K562 (cell line): ENCODE data around the gene EFCAB8. TPM values are rescaled to one million over a fixed set of nuclear protein-coding genes. Genes with fewer than 3 reads are reported as not detected.

ENCODE experiments used
- ATAC-seq: fragments of 200-7000 bp; cut with Tn5 transposase; 3 replicates; pipeline ENCODE4 v1.9.1; 2020; ENCODE audit warnings: moderate library complexity
- BruUV-seq: library from RNA; stranded (reverse); fragments of 400-500 nt; replicated peaks from 2 replicates; lab custom pipeline; 2021; lab: Mats Ljungman, UMichigan
- CTCF ChIA-PET: fragments of 300-600 bp; formaldehyde crosslinking; extraction: SDS; loops from one replicate; lab custom pipeline; 2021; ENCODE audit warnings: low intra/inter-chr PET ratio; lab: Yijun Ruan, JAX
- POLR2A ChIA-PET: fragments of 300-600, 350-650 bp; sonication (Branson Sonifier 250); formaldehyde crosslinking; extraction: SDS; loops from one replicate; lab custom pipeline; 2021; ENCODE audit warnings: antibody characterized with exemption, inconsistent platforms; lab: Yijun Ruan, JAX
- DNase-seq, 4 experiments: peaks; one replicate each; pipeline versions ENCODE4 v3.0.0 to v3.0.0-alpha.2; 2011 to 2018; ENCODE audit warnings: low spot score in 3 of 4, mixed read lengths in 3 of 4; ENCODE audit errors: extremely low read depth in 1 of 4
- FAIRE-seq: peaks from 2 replicates; lab custom pipeline; 2011; peaks lifted over from hg19 to GRCh38; lab: Jason Lieb, UNC
- H2AFZ ChIP-seq: 2 replicates; pipeline ENCODE4 v1.6.0; 2011; ENCODE audit warnings: low read depth, low read length, control low read depth, inconsistent platforms
- H3K27ac ChIP-seq: fragments of 200-600 bp; 3 replicates; pipeline ENCODE4 v1.8.0; 2011; ENCODE audit warnings: low read depth, mild to moderate bottlenecking, control low read depth, inconsistent platforms, low read length, moderate library complexity, mixed read lengths; ENCODE audit errors: extremely low read depth
- H3K27me3 ChIP-seq, 2 experiments: fragments of 300-600 bp in 1 of 2; 2 replicates in 1 of 2; 3 replicates in 1 of 2; pipeline versions ENCODE4 v1.6.0 to v1.8.0; 2011; ENCODE audit warnings: inconsistent platforms in 2 of 2, low read length in 2 of 2, mild to moderate bottlenecking in 1 of 2, mixed read lengths in 1 of 2, moderate library complexity in 1 of 2; ENCODE audit not compliant: control insufficient read depth in 2 of 2, insufficient read depth in 2 of 2
- H3K36me3 ChIP-seq: fragments of 300-600 bp; 3 replicates; pipeline ENCODE4 v1.8.0; 2011; ENCODE audit warnings: mild to moderate bottlenecking, low read length, inconsistent platforms; ENCODE audit not compliant: control insufficient read depth, insufficient read depth
- H3K4me1 ChIP-seq, 2 experiments: fragments of 200-600 bp in 1 of 2; replicated peaks in 1 of 2; 2 replicates in 1 of 2; 3 replicates in 1 of 2; pipeline versions ENCODE4 v1.5.1 to v1.8.0; 2011; ENCODE audit warnings: inconsistent platforms in 2 of 2, low read length in 2 of 2, mild to moderate bottlenecking in 1 of 2, mixed read lengths in 1 of 2, moderate library complexity in 1 of 2; ENCODE audit not compliant: control insufficient read depth in 2 of 2, insufficient read depth in 2 of 2
- H3K4me2 ChIP-seq: 2 replicates; pipeline ENCODE4 v1.6.1; 2011; ENCODE audit warnings: low read length, control low read depth, inconsistent platforms, mixed read lengths; ENCODE audit not compliant: insufficient read depth
- H3K4me3 ChIP-seq: fragments of 200-600 bp; sonication (generic), shearing (Covaris generic); 2 replicates; pipeline ENCODE4 v1.5.1; 2016; ENCODE audit warnings: control low read depth, inconsistent platforms
- H3K79me2 ChIP-seq: fragments of 200-600 bp; 3 replicates; pipeline ENCODE4 v1.8.0; 2011; ENCODE audit warnings: low read length, inconsistent platforms; ENCODE audit not compliant: control insufficient read depth, insufficient read depth
- H3K9ac ChIP-seq, 2 experiments: 2 replicates each; pipeline versions ENCODE4 v1.6.0 to v1.6.1; 2011; ENCODE audit warnings: low read depth in 2 of 2, low read length in 2 of 2, control low read depth in 1 of 2, inconsistent platforms in 1 of 2, mild to moderate bottlenecking in 1 of 2, mixed read lengths in 1 of 2; ENCODE audit not compliant: insufficient read depth in 1 of 2
- H3K9me1 ChIP-seq: one replicate; pipeline ENCODE4 v1.6.0; 2011; ENCODE audit warnings: inconsistent platforms, mild to moderate bottlenecking, low read length, moderate library complexity; ENCODE audit not compliant: control insufficient read depth, insufficient read depth
- H3K9me3 ChIP-seq: replicated peaks from 2 replicates; pipeline ENCODE4 v1.5.1; 2011; ENCODE audit warnings: low read depth, low read length, inconsistent platforms; ENCODE audit not compliant: control insufficient read depth, insufficient read depth
- H4K20me1 ChIP-seq: replicated peaks from 2 replicates; pipeline ENCODE4 v1.6.1; 2011; ENCODE audit warnings: low read length, inconsistent platforms, mixed read lengths; ENCODE audit not compliant: control insufficient read depth, insufficient read depth
- ARID2 ChIP-seq: fragments of 450-650 bp; IDR thresholded peaks from 2 replicates; pipeline ENCODE4 v1.6.1; 2017; ENCODE audit warnings: antibody characterized with exemption, mild to moderate bottlenecking
- HDAC2 ChIP-seq: fragments of 450-650 bp; IDR thresholded peaks from 2 replicates; pipeline ENCODE4 v1.6.1; 2016; ENCODE audit warnings: mild to moderate bottlenecking
- MTA3 ChIP-seq: fragments of 450-650 bp; formaldehyde crosslinking; IDR thresholded peaks from 2 replicates; pipeline ENCODE4 v1.6.1; 2017; ENCODE audit warnings: mild to moderate bottlenecking, borderline replicate concordance
- POLR2AphosphoS5 ChIP-seq: IDR thresholded peaks from 2 replicates; pipeline ENCODE4 v1.6.1; 2011; ENCODE audit warnings: mild to moderate bottlenecking, low read depth, low read length, moderate library complexity; ENCODE audit not compliant: control insufficient read depth, insufficient read depth
- TAF9B ChIP-seq: fragments of 450-650 bp; IDR thresholded peaks from 2 replicates; pipeline ENCODE4 v1.6.1; 2018; ENCODE audit warnings: mild to moderate bottlenecking; ENCODE audit not compliant: partially characterized antibody
- ZNF197 ChIP-seq: fragments of 200-800 bp; sonication (Bioruptor generic); IDR thresholded peaks from 2 replicates; pipeline ENCODE4 v1.6.1; 2016; ENCODE audit warnings: low read depth, missing genetic modification characterization, missing compliant biosample characterization
- WGBS: fragments of 100-300 bp; shearing (Covaris generic); methylation state at CpG from one replicate; pipeline ENCODE4 v1.1.6; 2016; ENCODE audit warnings: low coverage, mixed read lengths; ENCODE audit not compliant: insufficient coverage; ENCODE audit errors: missing lambda C conversion rate; 5-methylcytosine and 5-hydroxymethylcytosine counted together
- in situ Hi-C: fragments of 300-500 bp; cut with MboI; formaldehyde crosslinking; loops from 4 replicates; pipeline ENCODE4 v1.15.0; 2018; ENCODE audit warnings: inconsistent platforms, mixed read lengths
- intact Hi-C: fragments of 100-400 bp; cut with micrococcal nuclease; formaldehyde crosslinking; loops from 2 replicates; pipeline ENCODE4 v1.14.2; 2022
- polyA plus RNA-seq, 8 experiments: library from polyadenylated mRNA; depleted of rRNA in 4 of 8; stranded (reverse) in 5 of 8; unstranded in 3 of 8; fragments of >200 nt; fragmentation: Nextera tagmentation in 2 of 8; fragmentation: Illumina TruSeq in 1 of 8; extraction: Ambion mirVana in 2 of 8; extraction: Trizol in 1 of 8; gene quantifications; 2 replicates each; pipeline versions ENCODE4 v1.2.1 to v1.2.3, GENCODE V29; 2011 to 2014; ENCODE audit warnings: inconsistent platforms in 1 of 8, missing spikeins in 1 of 8
- total RNA-seq, 7 experiments: library from RNA; depleted of rRNA in 6 of 7; stranded (reverse); fragments of >200 nt in 6 of 7; fragmentation: Illumina TruSeq in 2 of 7; extraction: Trizol in 2 of 7; gene quantifications; 2 replicates each; pipeline versions ENCODE4 v1.2.1 to v1.2.3, GENCODE V29; 2011 to 2021; ENCODE audit warnings: low replicate concordance in 1 of 7
- TF ChIP-seq, protein P1 (sequence below): sonication (generic); formaldehyde crosslinking; IDR thresholded peaks from 2 replicates; pipeline ENCODE4 v1.8.0; 2022; ENCODE audit warnings: missing genetic modification reagents, mild to moderate bottlenecking, moderate library complexity, borderline replicate concordance

The EFCAB8 gene
- total and polyA plus RNA-seq, 9 of the 15 experiments (the other 6 are each of a cell fraction or from before 2014, with no cell fraction given): 0.03 to 0.18 (median 0.11) TPM; not detected in 6

DNA sequence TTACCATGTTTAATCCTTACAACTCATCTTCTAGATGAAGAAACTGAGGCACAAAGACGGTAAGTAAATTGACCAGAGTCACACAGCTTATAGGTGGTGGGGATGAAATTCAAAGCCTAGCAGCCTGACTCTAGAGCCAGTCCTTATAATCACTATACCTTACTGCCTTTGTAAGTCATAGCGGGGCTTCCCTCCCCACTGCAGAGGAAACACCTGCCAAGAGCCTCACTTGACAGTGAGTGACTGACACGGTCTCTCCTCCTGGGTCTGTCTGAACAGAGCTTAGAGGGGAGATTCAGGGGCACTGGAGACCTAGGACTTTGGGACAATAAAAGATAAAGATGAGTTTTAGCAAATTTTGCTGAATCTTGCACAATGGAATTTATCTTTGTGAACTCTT is 132.7 kb downstream of the EFCAB8 start:
- H3K4me3 ChIP-seq: no peak overlapping the region
- in situ Hi-C loops: no loop called here
- DNase-seq: no peak
- H3K27me3 ChIP-seq: peaks cover 4 to 17% of the 10 kb centered on the region in 2 experiments; a peak in 2 of 5 replicates
- H3K4me2 ChIP-seq: no peak overlapping the region
- no peaks in the 10 kb centered on the region; a peak in 1 of 5 replicates for H3K4me1 ChIP-seq
- intact Hi-C loops: no loop called here
- no peak overlapping the region for H2AFZ ChIP-seq
- 0% methylated on average over 3 of the region's 3 CpGs for WGBS
- no peaks in the 10 kb centered on the region for H3K36me3 ChIP-seq
- TF ChIP-seq MTA3 (no peak), TAF9B (no peak), POLR2AphosphoS5 (no peak), ARID2 (no peak), HDAC2 (no peak), ZNF197 (CRISPR knock-in tag) (no peak)
- TF ChIP-seq, protein P1, sequence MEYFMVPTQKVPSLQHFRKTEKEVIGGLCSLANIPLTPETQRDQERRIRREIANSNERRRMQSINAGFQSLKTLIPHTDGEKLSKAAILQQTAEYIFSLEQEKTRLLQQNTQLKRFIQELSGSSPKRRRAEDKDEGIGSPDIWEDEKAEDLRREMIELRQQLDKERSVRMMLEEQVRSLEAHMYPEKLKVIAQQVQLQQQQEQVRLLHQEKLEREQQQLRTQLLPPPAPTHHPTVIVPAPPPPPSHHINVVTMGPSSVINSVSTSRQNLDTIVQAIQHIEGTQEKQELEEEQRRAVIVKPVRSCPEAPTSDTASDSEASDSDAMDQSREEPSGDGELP: no peak
- no peak for ATAC-seq
- no peak for FAIRE-seq
- BruUV-seq: no TSS peak
- H3K9me1 ChIP-seq: no peaks in the 10 kb centered on the region
- no peak overlapping the region for H3K27ac ChIP-seq
- no peaks in the 10 kb centered on the region for H4K20me1 ChIP-seq
- H3K79me2 ChIP-seq: no peaks in the 10 kb centered on the region
- H3K9me3 ChIP-seq: no peaks in the 10 kb centered on the region
- POLR2A ChIA-PET: interaction anchor here (0.6 kb wide), 1 partner anchor 133 kb away, joined by 4 read pairs; no protein-coding TSS in a partner anchor
- CTCF ChIA-PET: no interaction called here
- no peak overlapping the region for H3K9ac ChIP-seq
